HepG2 (cell line): ENCODE measurements around the gene JTB. TPM values are rescaled to one million over a fixed set of nuclear protein-coding genes. Genes with fewer than 3 reads are reported as not detected.
A peak's percentile ranks its signal among the peaks of the same experiment; 100 is the strongest.

Experiments used
- ATF2 ChIP-seq: sonication (generic); formaldehyde crosslinking; IDR thresholded peaks from 2 replicates; pipeline ENCODE4 v1.4.0; 2020; ENCODE audit warnings: missing genetic modification reagents
- ATF4 ChIP-seq, 2 experiments: fragments of 450-650 bp in 1 of 2; sonication (generic) in 1 of 2; formaldehyde crosslinking; IDR thresholded peaks; 2 replicates each; pipeline versions ENCODE4 v1.5.0 to v1.8.0; 2020 to 2022; ENCODE audit warnings: mild to moderate bottlenecking in 1 of 2, missing genetic modification reagents in 1 of 2
- FOXK2 ChIP-seq: fragments of 450-650 bp; IDR thresholded peaks from 2 replicates; pipeline ENCODE4 v1.6.1; 2016
- GRHL1 ChIP-seq: sonication (generic); formaldehyde crosslinking; conservative IDR thresholded peaks from 2 replicates; pipeline ENCODE4 v1.8.0; 2022; ENCODE audit warnings: missing genetic modification reagents
- HES4 ChIP-seq: sonication (generic); formaldehyde crosslinking; IDR thresholded peaks from 2 replicates; pipeline ENCODE4 v1.9.0; 2021; ENCODE audit warnings: mild to moderate bottlenecking, missing genetic modification reagents, borderline replicate concordance
- MAFK ChIP-seq, 2 experiments: IDR thresholded peaks in 1 of 2; conservative IDR thresholded peaks in 1 of 2; 2 replicates each; pipeline ENCODE4 v1.6.1; 2011; ENCODE audit warnings: improper control_type of control experiment in 2 of 2, low read length in 2 of 2
- POLR2G ChIP-seq: fragments of 200-400 bp; formaldehyde crosslinking; IDR thresholded peaks from 2 replicates; pipeline ENCODE4 v1.6.1; 2018; ENCODE audit warnings: mild to moderate bottlenecking, low read depth, low read length, moderate library complexity
- SMARCC2 ChIP-seq: fragments of 450-650 bp; IDR thresholded peaks from 2 replicates; pipeline ENCODE4 v1.6.1; 2017; ENCODE audit warnings: antibody characterized with exemption, mild to moderate bottlenecking
- SNAPC4 ChIP-seq: sonication (generic); formaldehyde crosslinking; IDR thresholded peaks from 2 replicates; pipeline ENCODE4 v1.4.0; 2020; ENCODE audit warnings: mild to moderate bottlenecking, missing genetic modification reagents
- SP1 ChIP-seq, 2 experiments: fragments of 450-650 bp in 1 of 2; sonication (generic) in 1 of 2; formaldehyde crosslinking in 1 of 2; IDR thresholded peaks; 2 replicates each; pipeline versions ENCODE4 v1.4.0 to v1.6.1; 2016 to 2020; ENCODE audit warnings: missing genetic modification reagents in 1 of 2
- SYNCRIP ChIP-seq: fragments of 200-400 bp; formaldehyde crosslinking; IDR thresholded peaks from 2 replicates; pipeline ENCODE4 v1.6.1; 2018; ENCODE audit warnings: mild to moderate bottlenecking, low read depth, low read length; ENCODE audit not compliant: insufficient read depth
- TBX3 ChIP-seq: fragments of 450-650 bp; IDR thresholded peaks from 2 replicates; pipeline ENCODE4 v1.6.1; 2017; ENCODE audit warnings: antibody characterized with exemption, mild to moderate bottlenecking, inconsistent platforms, borderline replicate concordance
- ZNF30 ChIP-seq: sonication (generic); formaldehyde crosslinking; IDR thresholded peaks from 2 replicates; pipeline ENCODE4 v1.5.0; 2020; ENCODE audit warnings: mild to moderate bottlenecking, missing genetic modification reagents
- ZNF597 ChIP-seq: sonication (generic); formaldehyde crosslinking; IDR thresholded peaks from 2 replicates; pipeline ENCODE4 v1.5.0; 2020; ENCODE audit warnings: missing genetic modification reagents
- ZNF7 ChIP-seq: IDR thresholded peaks from 2 replicates; pipeline ENCODE4 v1.6.1; 2016; ENCODE audit warnings: missing biosample characterization, missing genetic modification reagents
- ZNF746 ChIP-seq: sonication (generic); formaldehyde crosslinking; IDR thresholded peaks from 2 replicates; pipeline ENCODE4 v1.8.0; 2022; ENCODE audit warnings: mild to moderate bottlenecking, missing genetic modification reagents
- polyA plus RNA-seq, 8 experiments: library from polyadenylated mRNA; depleted of rRNA in 3 of 8; stranded (reverse) in 7 of 8; unstranded in 1 of 8; fragments of >200 nt; fragmentation: Illumina TruSeq in 4 of 8; extraction: Trizol in 4 of 8; gene quantifications; 2 replicates each; pipeline versions ENCODE4 v1.2.1 to v1.2.3, GENCODE V29; 2011 to 2016; ENCODE audit warnings: low read depth in 4 of 8, missing spikeins in 1 of 8, mixed read lengths in 1 of 8; ENCODE audit not compliant: insufficient read depth in 1 of 8
- total RNA-seq, 5 experiments: library from RNA; depleted of rRNA; stranded (reverse); fragments of >200 nt; fragmentation: Illumina TruSeq; extraction: Trizol; gene quantifications; 2 replicates each; pipeline ENCODE4 v1.2.3, GENCODE V29; 2016; ENCODE audit warnings: low read depth in 1 of 5

JTB gene
- total and polyA plus RNA-seq, 2 of the 13 experiments (the other 11 are each of a cell fraction or from before 2014, with no cell fraction given) = 96.7 to 99.2 TPM

- TF ChIP-seq ATF4 (CRISPR knock-in tag; IDR thresholded peaks at IDR 0.05) = 0 out of 4 replicates have a peak, but pooled peaks of 1 of the 2 experiments have one; percentile 50
- peak; percentile 95 for TF ChIP-seq POLR2G
- TF ChIP-seq FOXK2 = peak; percentile 73
- TF ChIP-seq SNAPC4 = peak; percentile 81; the same call in 1 of the 2 replicates
- TF ChIP-seq SYNCRIP = no peak
- no peak for TF ChIP-seq ATF2 (CRISPR knock-in tag)
- TF ChIP-seq ZNF7 (CRISPR knock-in tag) = no peak
- TF ChIP-seq HES4 (CRISPR knock-in tag) = peak; percentile 77; the same call in 1 of the 2 replicates
- TF ChIP-seq GRHL1 (CRISPR knock-in tag) = no peak
- no peak for TF ChIP-seq SMARCC2
- no peak for TF ChIP-seq SP1 (IDR thresholded peaks at IDR 0.05)
- peak; percentile 25; the same call in 1 of the 2 replicates for TF ChIP-seq SP1 (CRISPR knock-in tag; IDR thresholded peaks at IDR 0.05)
- TF ChIP-seq ZNF746 (CRISPR knock-in tag) = peak; percentile 34
- TF ChIP-seq TBX3 = peak; percentile 6; the same call in 1 of the 2 replicates
- no peak for TF ChIP-seq ZNF597 (CRISPR knock-in tag)
- TF ChIP-seq MAFK (conservative IDR thresholded peaks at IDR 0.05 in 1 of 2, IDR thresholded peaks at IDR 0.05 in 1 of 2; ENCODE audit: low read length in 2 of 2) = no peak
- no peak for TF ChIP-seq ZNF30
Measured at GRCh38 chr1:153967107-153967999, 10.1 kb downstream of the JTB start, which contains the start of gene CREB3L4 (continued).
